NCI-H774 (cell line): Measurements from ENCODE around the gene DHODH.
"Not testable (repeated sequence)": the region's sequence is repeated elsewhere in the genome, so short reads cannot be mapped to it uniquely, and the experiment has no call there.

Source experiments
- DNase-seq: peaks from one replicate; lab custom pipeline; 2025; lab: John Stamatoyannopoulos, UW

Gene DHODH

DNA sequence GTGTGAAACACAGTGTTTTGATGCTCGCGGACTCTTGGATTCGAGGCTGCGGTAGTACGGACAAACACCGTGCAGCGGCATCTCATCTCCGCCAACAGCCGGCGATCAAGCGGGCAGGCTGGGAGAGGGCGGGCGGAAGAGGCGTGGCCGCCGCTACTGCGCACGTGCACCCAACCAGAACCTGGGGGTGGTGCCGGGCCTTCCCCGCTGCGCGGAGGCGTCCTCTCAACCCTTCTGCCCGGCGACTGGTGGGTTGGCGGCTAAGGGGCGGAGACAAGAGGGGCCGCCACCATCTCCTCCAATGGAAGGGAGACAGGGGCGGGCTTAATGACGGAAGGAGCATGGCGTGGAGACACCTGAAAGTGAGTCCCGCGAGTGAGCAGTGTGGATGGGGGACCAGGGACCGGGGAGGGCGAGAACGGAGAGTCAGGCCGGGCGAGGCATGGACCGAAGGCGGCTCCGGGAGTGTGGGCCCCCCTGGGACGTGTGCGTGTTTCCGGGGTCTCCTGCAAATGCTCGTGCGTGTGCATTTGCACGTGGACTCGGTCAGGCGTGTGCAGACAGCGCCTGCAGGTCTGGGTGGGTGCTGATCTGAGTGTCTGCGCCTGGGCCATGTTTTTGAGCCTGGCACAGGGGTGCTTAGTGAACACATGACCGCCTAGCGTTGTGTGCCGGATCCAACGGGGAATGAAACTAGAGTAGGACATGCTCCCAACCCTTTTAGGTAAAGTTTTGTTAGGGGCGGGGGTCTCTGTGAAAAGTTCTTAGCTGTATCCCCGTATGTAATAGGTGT is at the start of gene DHODH:
Gene DHODH (plus strand): TSS at position 321 of the 793 bp plus-strand sequence. CDS start 21 bp downstream, at position 342.
- DNase-seq, result peak; percentile 89

DNA sequence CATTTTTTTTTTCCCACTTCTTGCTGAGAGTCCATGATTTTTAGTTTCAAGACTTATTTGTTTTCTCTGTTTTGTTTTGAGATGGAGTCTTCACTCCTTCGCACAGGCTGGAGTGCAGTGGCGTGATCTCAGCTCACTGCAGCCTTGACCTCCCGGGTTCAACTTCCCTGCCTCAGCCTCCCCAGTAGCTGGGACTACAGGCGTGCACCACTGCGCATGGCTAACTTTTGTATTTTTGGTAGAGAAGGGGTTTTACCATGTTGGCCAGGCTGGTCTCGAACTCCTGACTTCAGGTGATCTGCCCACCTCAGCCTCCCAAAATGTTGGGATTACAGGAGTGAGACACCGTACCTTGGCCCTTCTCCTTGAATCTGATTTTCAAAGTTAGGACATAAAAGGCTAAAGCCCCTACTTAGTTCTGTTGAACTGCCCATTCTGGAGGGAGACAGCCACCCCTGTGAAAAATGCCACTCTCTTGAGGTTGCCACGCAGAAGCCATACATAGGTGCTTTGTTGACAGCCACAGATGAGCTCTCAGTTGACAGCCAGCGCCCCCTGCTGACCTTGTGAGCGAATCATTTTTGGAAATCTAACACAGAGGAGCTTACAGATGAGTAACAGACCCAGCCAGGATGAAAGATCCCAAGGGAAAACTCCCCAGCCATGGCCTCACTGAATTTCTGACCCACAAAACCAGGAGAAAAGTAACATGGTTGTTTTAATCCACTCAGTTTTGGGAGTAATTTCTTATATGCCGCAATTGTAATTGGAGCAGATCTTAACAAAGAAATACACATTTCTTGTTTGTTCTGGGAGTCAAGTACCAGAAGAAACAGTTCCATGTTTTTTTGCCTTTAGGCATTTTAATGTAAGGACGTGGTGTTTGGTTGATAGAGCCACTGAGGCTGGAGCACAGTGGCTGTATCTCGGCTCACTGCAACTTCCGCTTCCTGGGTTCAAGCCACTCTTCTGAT is 47.2 kb upstream of the DHODH start:
- DNase-seq, result peak; percentile 25

DNA sequence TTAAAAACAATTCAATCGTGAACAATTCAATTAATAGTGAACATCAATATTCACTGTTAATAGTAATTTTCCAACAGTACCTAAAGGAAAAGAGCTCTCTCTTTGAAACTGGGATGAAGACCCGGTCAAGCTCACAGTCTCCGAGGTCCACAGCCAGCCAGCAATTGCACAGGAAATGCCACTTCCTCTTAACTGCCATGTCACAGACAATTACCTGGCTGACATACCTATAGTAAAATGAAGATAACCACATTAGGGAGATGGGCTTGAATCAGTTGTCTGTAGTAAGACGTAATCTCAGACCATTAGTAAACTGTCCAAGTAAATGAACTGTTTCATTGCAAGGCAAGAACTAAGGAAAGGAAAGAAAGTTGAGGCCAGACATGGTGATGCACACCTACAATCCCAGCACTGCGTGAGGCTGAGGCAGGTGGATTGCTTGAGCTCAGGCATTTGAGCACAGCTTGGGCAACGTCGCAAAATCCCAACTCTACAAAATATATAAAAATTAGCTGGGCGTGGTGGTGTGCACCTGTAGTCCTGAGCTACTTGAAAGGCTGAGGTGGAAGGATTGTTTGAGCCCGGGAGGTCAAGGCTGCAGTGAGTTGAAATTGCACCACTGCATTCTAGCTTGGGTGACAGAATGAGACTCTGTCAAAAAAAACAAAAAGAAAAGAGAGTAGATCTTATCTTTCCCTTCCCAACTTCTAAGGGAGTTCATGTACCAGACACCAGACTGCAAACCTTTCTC is 45.2 kb upstream of the DHODH start:
- DNase-seq, result no peak

DNA sequence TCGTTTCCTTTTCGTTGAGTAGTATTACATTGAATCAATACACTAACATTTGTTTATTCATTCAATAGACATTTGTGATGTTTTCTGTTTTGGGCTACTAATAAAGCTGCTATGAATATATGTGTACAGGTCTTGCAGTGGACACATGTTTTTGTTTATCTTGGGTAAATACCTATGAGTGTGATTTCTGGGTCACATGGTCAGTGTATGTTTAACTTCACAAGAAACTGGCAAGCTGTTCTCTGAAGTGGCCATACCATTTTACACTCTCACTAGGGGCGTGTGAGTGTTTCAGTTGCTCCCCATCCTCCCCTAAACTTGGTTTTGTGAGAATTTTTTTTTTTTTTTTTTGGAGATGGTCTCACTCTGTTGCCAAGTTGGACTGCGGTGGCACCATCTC is 43.3 kb upstream of the DHODH start:
- DNase-seq, result no peak

DNA sequence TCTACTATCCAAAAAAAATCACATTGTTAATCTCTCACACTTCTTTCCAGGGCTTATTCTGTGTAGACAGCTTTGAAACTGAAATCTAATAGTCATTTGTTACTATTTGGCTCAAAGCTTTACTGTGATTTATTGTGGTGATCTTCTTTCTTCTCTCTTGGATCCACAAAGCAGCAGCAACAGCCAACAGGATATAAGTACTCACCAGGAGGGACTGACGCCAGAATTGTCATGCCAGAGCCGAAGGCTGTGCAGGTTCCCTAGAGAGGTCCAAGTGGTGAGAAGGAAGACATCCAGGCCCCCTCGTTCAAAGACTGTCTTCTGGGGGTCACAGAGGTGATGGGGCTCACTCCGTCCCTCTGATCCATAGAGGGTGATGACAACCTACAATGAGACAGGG is 41.6 kb upstream of the DHODH start:
- DNase-seq, result no peak

DNA sequence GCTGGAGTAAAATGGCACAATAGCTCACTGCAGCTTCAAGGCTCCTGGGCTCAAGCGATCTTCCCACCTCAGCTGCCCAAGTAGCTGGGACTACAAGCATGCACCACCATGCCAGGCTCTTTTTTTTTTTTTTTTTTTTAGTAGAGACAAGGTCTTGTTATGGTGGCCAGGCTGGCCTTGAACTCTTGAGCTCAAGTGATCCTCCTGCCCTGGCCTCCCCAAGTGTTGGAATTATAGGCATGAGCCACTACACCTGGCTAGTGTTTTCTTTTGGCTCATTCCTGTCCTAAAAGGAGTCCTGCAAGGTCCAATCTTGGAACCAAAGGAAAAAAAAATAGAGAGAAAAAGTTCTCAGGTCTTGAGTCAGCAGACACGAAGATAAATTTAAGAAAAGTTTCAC is 39.2 kb upstream of the DHODH start:
- no peak for DNase-seq

DNA sequence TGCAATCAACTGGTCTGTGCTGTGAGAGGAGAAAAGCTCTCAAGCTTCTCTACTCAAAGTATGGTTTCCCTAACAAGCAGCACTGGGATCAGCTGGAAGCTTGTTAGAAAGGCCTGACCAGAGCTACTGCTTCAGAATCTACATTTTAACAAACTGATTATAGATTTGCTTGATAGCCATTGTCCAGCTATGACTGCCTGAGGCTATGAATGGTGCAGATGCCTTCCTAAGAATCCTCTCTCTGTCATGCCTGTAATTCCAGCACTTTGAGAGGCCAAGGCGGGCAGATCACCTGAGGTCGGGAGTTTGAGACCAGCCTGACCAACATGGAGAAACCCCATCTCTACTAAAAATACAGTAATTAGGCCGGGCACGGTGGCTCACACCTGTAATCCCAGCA is 37.0 kb upstream of the DHODH start:
- DNase-seq, result no peak

DNA sequence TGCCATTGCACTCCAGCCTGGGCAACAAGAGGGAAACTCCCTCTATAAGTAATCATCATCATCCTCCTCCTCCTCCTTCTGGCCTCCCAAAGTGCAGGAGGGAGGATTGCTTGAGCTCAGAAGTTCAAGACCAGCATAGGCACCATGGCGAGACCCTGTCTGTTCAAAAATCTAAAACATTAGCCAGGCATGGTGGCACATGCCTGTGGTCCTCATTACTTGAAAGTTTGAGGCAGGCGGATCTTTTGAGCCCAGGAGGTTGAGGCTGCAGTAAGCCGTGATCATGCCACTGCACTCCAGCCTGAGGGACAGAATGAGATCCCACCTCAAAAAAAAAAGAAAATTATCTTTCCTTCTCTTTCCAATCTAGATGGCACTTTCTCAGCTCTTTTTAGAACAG is 36.2 kb upstream of the DHODH start:
- DNase-seq, result no peak

DNA sequence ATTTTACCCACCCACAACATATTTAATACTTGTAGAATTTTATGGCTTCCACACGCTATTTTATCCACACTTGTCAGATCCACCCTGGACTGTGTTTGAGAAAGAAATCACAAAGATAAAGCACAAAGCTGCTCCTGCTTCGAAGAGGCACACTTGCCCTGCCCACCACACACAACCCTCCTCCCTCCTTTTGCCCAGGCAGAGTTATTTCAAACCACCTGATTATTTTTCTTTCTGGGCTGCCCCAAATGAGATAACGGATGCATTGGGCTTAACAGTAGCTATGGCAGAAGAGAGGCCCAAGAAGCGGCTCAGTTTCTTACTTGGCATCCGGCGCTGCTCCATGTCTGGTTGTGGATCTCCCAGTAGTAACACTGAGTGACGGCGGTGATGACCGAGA is 35.5 kb upstream of the DHODH start:
- no peak for DNase-seq

DNA sequence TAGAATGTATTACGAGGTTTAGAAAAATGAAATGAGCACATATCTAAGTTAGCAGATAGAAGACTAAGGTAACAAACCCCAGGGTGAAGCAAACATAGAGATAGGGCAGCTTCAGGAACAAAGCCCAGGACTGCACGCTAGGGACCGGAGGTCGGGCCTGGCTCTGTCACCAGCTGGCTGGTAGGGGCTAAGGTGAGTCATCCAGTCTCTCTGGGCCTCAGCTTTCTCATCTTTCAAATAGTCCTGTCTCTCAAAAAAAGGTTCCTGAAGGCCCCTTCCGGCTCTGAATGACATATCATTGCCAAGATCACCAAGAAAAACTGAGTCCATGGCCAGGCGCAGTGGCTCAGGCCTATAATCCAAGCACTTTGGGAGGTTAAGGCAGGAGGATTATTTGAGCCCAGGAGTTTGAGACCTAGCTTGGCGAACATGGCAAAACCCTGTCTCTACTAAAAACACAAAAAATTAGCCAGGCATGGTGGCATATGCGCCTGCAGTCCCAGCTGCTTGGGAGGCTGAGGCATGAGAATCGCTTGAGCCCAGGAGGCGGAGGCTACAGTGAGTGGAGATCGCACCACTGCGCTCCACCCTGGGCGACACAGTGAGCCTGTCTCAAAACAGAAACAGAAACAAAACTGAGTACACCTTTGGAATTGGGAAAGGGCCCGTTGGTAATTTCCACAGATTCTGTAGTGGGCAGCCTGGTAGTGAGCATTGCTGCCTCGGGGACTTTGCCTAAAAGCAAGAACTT is 34.3 kb upstream of the DHODH start:
- DNase-seq, result no peak

DNA sequence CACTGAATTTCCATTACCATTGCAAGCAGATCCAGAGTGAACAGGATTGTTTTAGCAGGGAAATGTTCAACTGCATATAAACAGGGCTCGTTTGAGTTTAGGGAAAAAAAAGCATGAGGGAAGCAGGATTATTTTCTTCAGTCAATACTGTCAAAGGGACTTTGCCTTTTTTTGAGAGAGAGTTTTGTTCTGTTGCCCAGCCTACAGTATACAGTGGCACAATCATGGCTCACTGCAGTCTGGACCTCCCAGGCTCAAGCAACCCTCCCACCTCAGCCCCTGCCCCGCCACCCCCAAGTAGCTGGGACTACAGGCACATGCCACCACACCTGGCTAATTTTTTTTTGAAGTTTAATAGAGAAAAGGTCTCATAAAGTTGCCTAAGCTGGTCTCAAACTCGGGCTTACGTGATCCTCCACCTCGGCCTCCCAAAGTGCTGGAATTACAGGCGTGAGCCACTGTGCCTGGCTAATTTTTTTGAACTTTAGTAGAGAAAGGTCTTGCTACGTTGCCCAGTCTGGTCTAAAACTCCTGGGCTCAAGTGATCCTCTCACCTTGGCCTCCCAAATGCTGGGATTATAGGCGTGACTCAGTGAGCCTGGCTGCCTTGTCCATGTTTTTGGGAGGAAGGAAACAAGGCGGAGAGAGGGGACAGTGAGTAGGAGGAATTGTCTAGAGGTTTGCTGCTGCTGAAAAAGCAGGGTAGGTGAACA is 23.1 kb upstream of the DHODH start:
- no peak for DNase-seq

DNA sequence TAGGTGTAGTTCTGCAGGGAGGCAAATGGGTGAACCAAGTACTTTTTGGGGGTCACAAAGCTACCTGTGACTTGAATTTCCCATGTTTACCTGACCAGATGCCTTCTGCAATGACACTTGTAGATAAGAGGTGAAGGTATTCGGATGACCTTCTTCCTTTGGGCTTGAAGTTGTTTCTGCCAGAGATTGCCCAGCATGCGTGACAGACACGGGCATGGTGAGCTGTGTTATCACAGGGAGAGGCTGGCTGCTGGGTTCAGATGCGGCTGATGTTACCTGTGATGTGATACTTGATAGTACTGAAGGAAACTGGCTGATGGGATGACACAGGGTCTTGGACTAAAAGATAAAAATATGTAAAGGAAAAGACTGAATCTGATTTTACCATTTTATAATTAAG is 22.4 kb upstream of the DHODH start:
- no peak for DNase-seq

DNA sequence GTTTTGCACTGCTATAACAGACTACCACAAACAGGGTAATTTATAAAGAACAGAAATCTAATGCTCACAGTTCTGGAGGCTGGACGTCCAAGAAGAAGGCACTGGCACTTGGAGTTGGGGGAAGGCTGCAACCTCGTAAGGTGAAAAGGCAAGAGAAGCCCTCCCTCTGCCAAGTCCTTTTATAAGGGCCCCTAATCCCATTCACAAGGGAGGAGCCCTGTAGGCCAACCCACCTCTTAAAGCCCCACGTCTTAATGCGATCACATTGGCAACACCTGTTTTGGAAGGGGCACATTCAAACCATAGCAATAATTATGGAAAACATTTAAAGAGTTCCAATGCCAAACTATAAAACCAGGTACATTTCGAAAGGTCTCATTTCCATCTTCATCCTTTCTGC is 13.5 kb upstream of the DHODH start:
- no peak for DNase-seq

DNA sequence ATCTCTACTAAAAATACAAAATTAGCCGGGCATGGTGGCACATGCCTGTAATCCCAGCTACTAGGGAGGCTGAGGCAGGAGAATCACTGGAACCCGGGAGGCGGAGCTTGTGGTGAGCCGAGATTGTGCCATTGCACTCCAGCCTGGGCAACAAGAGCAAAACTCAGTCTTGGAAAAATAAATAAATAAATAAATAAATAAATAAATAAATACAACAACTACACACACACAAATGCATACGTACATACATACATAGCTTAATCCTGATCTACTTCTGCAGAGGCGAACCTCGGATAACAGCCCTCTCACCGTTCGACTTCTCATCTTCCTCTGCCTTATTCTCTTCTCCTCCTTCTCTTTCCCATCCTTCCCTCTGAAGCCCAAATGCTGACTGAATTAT is 11.0 kb upstream of the DHODH start:
- DNase-seq, result not testable (repeated sequence)

DNA sequence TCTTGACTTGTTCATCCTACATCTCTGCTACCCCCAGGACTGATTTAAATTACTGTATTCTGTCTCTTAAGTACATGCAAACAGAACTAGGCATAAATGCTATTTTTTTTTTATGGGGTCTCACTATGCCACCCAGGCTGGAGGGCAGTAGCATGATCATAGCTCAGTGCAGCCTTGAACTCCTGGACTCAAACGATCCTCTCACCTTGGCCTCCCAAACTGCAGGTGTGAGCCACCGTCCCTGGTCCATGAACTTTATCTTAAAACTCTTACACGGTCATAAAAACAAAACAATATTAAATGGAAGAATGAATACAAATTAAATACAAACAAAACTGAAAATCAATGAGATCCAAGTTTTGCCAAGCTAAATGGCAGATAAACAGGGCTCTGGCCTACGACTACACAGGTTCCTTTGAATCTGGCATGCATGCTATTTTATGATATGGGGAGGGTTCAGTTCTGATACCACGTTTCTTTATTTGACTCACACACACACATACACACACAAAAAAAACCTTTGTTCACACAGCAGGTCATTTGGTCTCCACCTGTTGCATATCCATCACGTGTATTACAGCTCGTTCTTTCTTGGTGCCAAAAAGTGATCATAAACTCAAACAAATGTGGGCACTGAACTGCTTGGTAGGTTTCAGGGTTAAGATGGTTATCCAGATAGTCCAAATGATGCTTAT is 7.2 kb upstream of the DHODH start:
- peak; percentile 54 for DNase-seq

DNA sequence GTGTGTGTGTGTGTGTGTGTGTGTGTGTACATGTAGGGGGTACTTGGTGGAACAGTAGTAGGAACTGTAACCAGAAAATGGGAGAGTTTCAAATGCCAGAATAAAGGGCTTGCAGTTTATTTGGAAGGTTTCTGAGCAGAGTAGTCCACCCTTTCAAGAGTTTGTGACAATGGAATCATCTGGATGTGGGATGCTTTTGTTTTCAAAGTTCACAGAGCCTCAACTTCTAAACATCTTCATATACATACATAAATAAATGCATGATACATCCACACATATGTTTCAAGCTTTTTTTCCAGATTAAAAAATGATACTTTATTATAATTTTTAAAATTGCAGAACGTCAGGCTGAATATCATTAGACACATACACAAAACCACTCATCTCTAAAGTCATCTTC is 5.9 kb upstream of the DHODH start:
- no peak for DNase-seq

DNA sequence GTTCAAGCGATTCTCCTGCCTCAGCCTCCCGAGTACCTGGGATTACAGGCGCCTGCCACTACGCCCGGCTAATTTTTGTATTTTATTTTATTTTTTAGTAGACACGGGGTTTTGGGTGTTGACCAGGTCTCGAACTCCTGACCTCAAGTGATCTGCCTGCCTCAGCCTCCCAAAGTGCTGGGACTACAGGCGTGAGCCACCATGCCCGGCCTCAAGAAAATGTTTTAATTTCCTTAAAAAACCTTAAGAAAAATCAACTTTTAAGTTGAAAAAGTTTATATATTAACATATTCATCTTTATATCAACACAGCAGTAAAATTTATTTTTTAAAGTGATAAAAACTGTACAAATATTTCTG is 500 bp upstream of the DHODH start:
- DNase-seq, result not testable (repeated sequence)

DNA sequence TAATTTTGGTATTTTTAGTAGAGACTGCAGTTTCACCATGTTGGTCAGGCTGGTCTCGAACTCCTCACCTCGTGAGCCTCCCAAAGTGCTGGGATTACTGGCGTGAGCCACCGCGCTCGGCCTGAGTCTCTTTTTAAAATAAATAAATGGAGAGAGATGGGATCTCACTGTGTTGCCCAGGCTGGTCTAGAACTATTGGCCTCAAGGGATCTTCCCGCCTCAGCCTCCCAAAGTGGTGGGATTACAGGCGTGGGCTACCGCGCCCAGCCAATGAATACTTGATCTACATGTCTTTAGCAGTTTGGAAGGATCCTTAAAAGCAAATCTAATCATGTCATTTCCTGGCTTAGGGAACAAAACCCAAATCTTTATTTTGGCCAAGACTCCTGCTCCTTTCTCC is 1.2 kb downstream of the DHODH start:
- DNase-seq, result no peak

DNA sequence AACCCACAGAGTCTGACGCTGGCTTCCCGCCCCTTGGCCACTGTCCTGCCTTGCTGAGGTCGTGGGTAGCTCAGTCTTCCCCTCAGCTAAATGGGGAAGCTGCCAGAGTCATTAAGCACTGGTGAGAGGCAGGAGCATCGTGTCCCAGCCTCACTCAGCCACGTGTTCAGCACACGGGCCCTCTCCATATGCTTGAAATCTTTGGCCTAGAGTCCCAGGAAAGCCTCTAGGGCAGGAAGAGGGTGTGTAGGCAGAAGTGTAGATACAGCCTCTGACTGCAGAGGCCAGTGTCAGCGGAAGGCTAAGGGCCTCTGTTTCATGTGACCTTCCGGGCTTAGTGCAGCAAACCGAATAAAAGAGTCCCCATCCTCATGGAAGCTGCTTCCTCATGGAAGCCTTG is 4.1 kb downstream of the DHODH start:
- no peak for DNase-seq

DNA sequence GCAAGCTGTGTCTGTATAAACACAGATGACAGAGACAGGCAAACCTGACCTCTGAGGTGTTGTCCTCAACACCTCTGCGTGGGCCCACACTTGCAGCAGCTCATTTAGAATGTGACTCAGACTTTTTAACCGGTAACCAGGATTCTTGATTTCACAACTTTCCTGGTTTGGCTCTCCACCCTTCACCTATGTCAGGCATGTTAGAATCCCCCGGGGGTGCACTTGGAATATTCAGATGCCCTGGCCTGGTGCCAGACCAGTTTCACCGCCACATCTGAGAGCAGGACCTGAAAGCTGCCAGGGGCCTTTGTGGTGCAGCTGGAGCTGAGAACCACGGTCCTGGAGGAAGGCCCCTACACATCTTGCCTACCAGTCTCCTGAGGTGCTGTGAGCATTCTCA is 4.8 kb downstream of the DHODH start:
- DNase-seq, result no peak
